OCI-LY1 (cell line): Measurements from ENCODE around the gene PARD6B.

Source experiments
- H2AFZ ChIP-seq: fragments of 200-600 bp; sonication (generic), shearing (Covaris generic); 2 replicates; pipeline ENCODE4 v1.6.0; 2014; ENCODE audit warnings: antibody characterized with exemption, mild to moderate bottlenecking, low read length
- H3F3A ChIP-seq: fragments of 200-600 bp; sonication (generic), shearing (Covaris generic); 2 replicates; pipeline ENCODE4 v1.6.0; 2014; ENCODE audit warnings: mild to moderate bottlenecking, antibody characterized with exemption, low read length, moderate library complexity; ENCODE audit not compliant: insufficient read depth
- H3K27ac ChIP-seq: fragments of 200-600 bp; sonication (generic); 2 replicates; pipeline ENCODE4 v1.5.1; 2014; ENCODE audit warnings: low read length, mixed run types, mild to moderate bottlenecking, low read depth; ENCODE audit not compliant: poor library complexity, severe bottlenecking
- H3K27me3 ChIP-seq: fragments of 200-600 bp; sonication (generic); 2 replicates; pipeline ENCODE4 v1.6.0; 2014; ENCODE audit warnings: antibody characterized with exemption, mild to moderate bottlenecking, low read length, moderate library complexity; ENCODE audit not compliant: insufficient read depth
- H3K36me3 ChIP-seq: fragments of 200-600 bp; sonication (generic); 2 replicates; pipeline ENCODE4 v1.6.1; 2014; ENCODE audit warnings: mild to moderate bottlenecking, antibody characterized with exemption, low read length, moderate library complexity, mixed read lengths; ENCODE audit not compliant: insufficient read depth
- H3K4me1 ChIP-seq: fragments of 200-600 bp; sonication (generic); 2 replicates; pipeline ENCODE4 v1.5.1; 2014; ENCODE audit warnings: mild to moderate bottlenecking, low read length, moderate library complexity; ENCODE audit not compliant: insufficient read depth, severe bottlenecking
- H3K4me2 ChIP-seq: fragments of 200-600 bp; sonication (generic), shearing (Covaris generic); 2 replicates; pipeline ENCODE4 v1.6.1; 2014; ENCODE audit warnings: low read length
- H3K4me3 ChIP-seq: fragments of 200-600 bp; sonication (generic); 2 replicates; pipeline ENCODE4 v1.5.1; 2014; ENCODE audit warnings: low read length, low read depth, mild to moderate bottlenecking, mixed read lengths; ENCODE audit not compliant: poor library complexity, severe bottlenecking
- H3K79me2 ChIP-seq: fragments of 200-600 bp; shearing (Covaris generic); 2 replicates; pipeline ENCODE4 v1.6.1; 2016; ENCODE audit warnings: mixed run types, low read length, mixed read lengths; ENCODE audit not compliant: insufficient read depth
- H3K9ac ChIP-seq: fragments of 200-600 bp; sonication (generic), shearing (Covaris generic); 2 replicates; pipeline ENCODE4 v1.6.1; 2014; ENCODE audit warnings: mild to moderate bottlenecking, low read length, mixed read lengths
- H3K9me2 ChIP-seq: fragments of 200-600 bp; sonication (generic), shearing (Covaris generic); 2 replicates; pipeline ENCODE4 v1.6.1; 2014; ENCODE audit warnings: low read depth, mild to moderate bottlenecking, low read length, mixed read lengths
- H3K9me3 ChIP-seq: fragments of 200-600 bp; shearing (Covaris generic); 2 replicates; pipeline ENCODE4 v1.6.1; 2014; ENCODE audit warnings: low read length, mixed read lengths
- H4K20me1 ChIP-seq: fragments of 200-600 bp; sonication (generic), shearing (Covaris generic); 2 replicates; pipeline ENCODE4 v1.6.0; 2016; ENCODE audit warnings: mild to moderate bottlenecking, low read length; ENCODE audit not compliant: insufficient read depth
- CTCF ChIP-seq: fragments of 200-600 bp; sonication (generic), shearing (Covaris generic); IDR thresholded peaks from 2 replicates; pipeline ENCODE4 v1.5.1; 2017; ENCODE audit warnings: mild to moderate bottlenecking, antibody characterized with exemption, low read length, moderate library complexity, mixed read lengths
- EZH2 ChIP-seq: fragments of 200-600 bp; sonication (generic), shearing (Covaris generic); IDR thresholded peaks from 2 replicates; pipeline ENCODE4 v1.8.0; 2017; ENCODE audit warnings: borderline replicate concordance, mixed run types, mild to moderate bottlenecking, antibody characterized with exemption, low read length, moderate library complexity, mixed read lengths

PARD6B gene

DNA sequence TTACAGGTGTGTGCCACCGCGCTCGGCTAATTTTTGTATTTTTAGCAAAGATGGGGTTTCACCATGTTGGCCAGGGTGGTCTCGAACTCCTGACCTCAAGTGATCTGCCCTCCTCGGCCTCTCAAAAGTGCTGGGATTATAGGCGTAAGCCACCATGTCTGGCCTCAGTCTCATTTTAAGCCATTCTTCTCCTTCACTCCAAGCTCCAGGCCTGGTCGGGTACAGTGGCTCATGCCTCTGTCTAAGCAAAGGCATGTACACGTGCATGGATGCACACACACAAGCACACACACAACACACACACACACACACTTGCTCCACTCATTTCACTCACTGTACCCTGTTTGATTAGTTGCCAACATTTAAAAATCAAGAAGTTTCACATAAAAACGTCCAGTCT is 7.7 kb upstream of the PARD6B start:
- Histone ChIP-seq H3K4me2 (no peak overlapping the region), H4K20me1 (no peaks in the 10 kb centered on the region), H3K9ac (no peak overlapping the region), H3K4me1 (no peaks in the 10 kb centered on the region), H3K9me3 (no peaks in the 10 kb centered on the region), H3K36me3 (no peaks in the 10 kb centered on the region), H2AFZ (no peak overlapping the region), H3K27me3 (no peaks in the 10 kb centered on the region), H3K9me2 (no peaks in the 10 kb centered on the region), H3K27ac (no peak overlapping the region), H3F3A (no peaks in the 10 kb centered on the region), H3K79me2 (no peaks in the 10 kb centered on the region), H3K4me3 (no peak overlapping the region)
- TF ChIP-seq CTCF (no peak), EZH2 (no peak)

- no peak overlapping the region for H3K4me2 ChIP-seq
- H3F3A ChIP-seq, result no peaks in the 10 kb centered on the region
- no peaks in the 10 kb centered on the region for H3K27me3 ChIP-seq
- TF ChIP-seq CTCF (no peak), EZH2 (no peak)
- no peaks in the 10 kb centered on the region for H3K36me3 ChIP-seq
- no peak overlapping the region for H3K27ac ChIP-seq
- no peaks in the 10 kb centered on the region for H3K9me3 ChIP-seq
- H2AFZ ChIP-seq, result no peak overlapping the region
- no peaks in the 10 kb centered on the region for H3K4me1 ChIP-seq
- H3K79me2 ChIP-seq, result no peaks in the 10 kb centered on the region
- H4K20me1 ChIP-seq, result no peaks in the 10 kb centered on the region
- H3K9me2 ChIP-seq, result no peaks in the 10 kb centered on the region
- H3K9ac ChIP-seq, result no peak overlapping the region
- no peak overlapping the region for H3K4me3 ChIP-seq
These were observed 7.2 kb upstream of the PARD6B start for GRCh38 chr20:50724112-50724725.

- no peaks in the 10 kb centered on the region for H3K9me3 ChIP-seq
- H3K4me1 ChIP-seq, result peaks cover 3% of the 10 kb centered on the region
- H3K9ac ChIP-seq, result no peak overlapping the region
- no peaks in the 10 kb centered on the region for H3K79me2 ChIP-seq
- H3K36me3 ChIP-seq, result no peaks in the 10 kb centered on the region
- no peaks in the 10 kb centered on the region for H3K9me2 ChIP-seq
- no peaks in the 10 kb centered on the region for H4K20me1 ChIP-seq
- H3K27ac ChIP-seq, result no peak overlapping the region
- no peak overlapping the region for H3K4me2 ChIP-seq
- H3K4me3 ChIP-seq, result no peak overlapping the region
- H3K27me3 ChIP-seq, result no peaks in the 10 kb centered on the region
- H3F3A ChIP-seq, result no peaks in the 10 kb centered on the region
- H2AFZ ChIP-seq, result no peak overlapping the region
- TF ChIP-seq CTCF (no peak), EZH2 (no peak)
These were observed 6.3 kb upstream of the PARD6B start for GRCh38 chr20:50724851-50725723.
